HG02970 (cell line): ENCODE measurements around the gene SHISA4.
"Not testable (repeated sequence)": the region's sequence is repeated elsewhere in the genome, so short reads cannot be mapped to it uniquely, and the experiment has no call there.

Source experiments
- ATAC-seq: cut with Tn5 transposase; IDR thresholded peaks from one replicate; pipeline ENCODE4 v1.9.1; 2021; ENCODE audit warnings: mild to moderate bottlenecking, moderate library complexity, moderate number of reproducible peaks; ENCODE audit not compliant: unreplicated experiment, low FRiP score

Gene SHISA4

GRCh38 chr1:201895913-201896807, 7.5 kb downstream of the SHISA4 start:
- ATAC-seq = peak; percentile 64

GRCh38 chr1:201896951-201897391, 8.3 kb downstream of the SHISA4 start:
- ATAC-seq = no peak

- no peak for ATAC-seq
Observed at GRCh38 chr1:201898240-201898894, 9.7 kb downstream of the SHISA4 start.

DNA sequence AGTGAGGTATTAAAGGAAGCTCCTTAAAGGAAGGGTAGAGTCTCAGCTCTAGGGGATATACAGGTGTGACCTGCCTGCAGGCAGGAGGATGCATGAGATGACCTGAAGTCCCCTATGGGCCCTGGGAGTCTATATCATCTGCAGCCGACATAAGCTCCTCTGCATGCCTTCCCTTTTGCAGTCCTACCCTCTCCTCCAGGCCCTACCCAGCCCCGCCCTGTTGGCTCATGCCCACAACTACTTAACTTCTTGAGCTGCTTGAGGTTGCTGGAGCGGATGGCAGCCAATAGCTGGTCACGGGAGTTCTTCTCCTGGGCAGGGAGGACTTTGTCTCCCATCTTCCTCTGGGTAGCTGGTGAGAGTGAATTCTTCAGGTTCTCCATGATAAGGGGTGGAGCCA, 10.3 kb downstream of the SHISA4 start:
- ATAC-seq = no peak

GRCh38 chr1:201899683-201900429, 11.2 kb downstream of the SHISA4 start:
- no peak for ATAC-seq

- no peak for ATAC-seq
Observed at GRCh38 chr1:201900476-201900875, 11.8 kb downstream of the SHISA4 start.

DNA sequence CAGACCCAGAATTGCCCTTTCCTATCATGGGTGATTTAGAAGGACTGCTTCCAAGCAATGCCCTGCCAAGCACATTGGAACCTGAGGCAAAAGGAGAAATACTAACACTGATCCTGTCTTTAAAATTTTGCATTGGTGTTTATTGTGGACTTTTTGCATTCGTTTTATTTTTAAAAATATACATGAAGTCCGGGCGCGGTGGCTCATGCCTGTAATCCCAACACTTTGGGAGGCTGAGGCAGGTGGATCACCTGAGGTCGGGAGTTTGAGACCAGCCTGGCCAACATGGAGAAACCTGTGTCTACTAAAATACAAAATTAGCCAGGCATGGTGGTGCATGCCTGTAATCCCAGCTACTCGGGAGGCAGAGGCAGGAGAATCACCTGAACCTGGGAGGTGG, 12.3 kb downstream of the SHISA4 start:
- ATAC-seq = not testable (repeated sequence)

DNA sequence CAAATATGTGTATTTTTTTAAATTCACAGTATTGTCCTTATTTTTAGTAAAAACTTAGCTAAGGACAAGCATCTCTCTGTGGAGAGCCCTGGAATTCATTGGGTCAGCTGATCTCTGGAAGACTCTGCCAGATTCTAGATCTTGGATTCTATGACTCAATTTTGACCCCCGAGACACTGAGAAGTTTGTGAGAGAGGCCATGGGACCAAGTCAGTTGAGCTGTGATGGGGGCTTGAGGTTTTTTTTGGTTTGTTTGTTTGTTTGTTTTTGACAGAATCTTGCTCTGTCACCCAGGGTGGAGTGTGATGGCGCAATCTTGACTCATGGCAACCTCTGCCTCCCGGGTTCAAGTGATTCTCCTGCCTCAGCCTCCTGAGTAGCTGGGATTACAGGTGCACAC, 13.5 kb downstream of the SHISA4 start:
- ATAC-seq = no peak

GRCh38 chr1:201903135-201903534, 14.4 kb downstream of the SHISA4 start:
- ATAC-seq = no peak

DNA sequence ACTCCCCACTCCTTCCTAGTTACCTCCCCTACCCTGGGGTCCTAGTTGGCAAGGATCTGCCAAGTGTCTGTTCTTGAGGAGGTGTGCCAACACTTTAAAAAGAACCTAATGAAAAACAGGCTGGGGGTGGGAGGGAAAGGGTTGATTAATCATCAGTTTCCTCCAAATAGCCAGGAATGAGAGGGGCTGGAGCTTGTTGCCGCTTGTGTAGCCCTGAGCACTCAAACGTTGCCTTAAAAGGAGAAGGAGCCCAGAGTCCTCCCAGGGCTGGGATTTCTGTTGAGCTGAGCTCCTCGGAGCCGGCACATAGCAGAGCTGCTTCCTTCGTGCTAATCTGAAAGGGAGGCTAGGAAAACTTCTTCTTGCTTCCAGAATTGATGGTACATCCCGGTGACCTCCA, 15.9 kb downstream of the SHISA4 start:
- ATAC-seq = no peak

DNA sequence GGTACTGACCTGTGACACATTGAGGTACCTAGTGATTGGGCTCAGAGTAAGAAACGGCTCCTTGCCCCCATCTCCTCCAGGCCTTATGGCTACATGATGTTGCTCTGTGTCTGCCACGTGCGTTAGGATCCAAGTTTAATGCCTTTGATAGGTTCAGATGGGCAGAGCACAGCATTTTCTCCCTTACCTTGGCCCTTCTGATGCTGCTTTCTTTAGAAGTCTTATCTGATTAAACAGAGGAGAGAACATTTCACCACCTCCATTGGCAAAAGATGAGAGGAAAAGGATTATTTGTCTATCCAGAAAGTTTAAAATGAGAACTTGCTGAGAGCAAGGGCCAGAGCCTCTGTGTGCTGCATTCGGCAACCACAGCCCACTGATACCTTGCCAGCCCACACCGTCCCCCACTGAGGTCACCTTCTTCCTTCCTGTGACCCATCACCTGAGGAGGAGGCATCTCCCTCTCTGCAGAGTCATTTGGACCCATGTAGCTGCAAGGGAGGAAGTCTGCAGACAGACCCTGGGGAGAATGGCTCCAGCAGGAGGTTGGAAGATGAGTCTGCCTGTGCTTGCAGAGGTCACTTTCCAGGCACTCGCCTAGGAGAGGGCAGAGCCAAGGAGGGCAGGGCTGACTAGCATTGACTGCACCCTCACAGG, 16.7 kb downstream of the SHISA4 start:
- ATAC-seq = no peak

- ATAC-seq = no peak
Observed at GRCh38 chr1:201906336-201906735, 17.6 kb downstream of the SHISA4 start.

- ATAC-seq = no peak
Observed at GRCh38 chr1:201907621-201908020, 18.9 kb downstream of the SHISA4 start.

DNA sequence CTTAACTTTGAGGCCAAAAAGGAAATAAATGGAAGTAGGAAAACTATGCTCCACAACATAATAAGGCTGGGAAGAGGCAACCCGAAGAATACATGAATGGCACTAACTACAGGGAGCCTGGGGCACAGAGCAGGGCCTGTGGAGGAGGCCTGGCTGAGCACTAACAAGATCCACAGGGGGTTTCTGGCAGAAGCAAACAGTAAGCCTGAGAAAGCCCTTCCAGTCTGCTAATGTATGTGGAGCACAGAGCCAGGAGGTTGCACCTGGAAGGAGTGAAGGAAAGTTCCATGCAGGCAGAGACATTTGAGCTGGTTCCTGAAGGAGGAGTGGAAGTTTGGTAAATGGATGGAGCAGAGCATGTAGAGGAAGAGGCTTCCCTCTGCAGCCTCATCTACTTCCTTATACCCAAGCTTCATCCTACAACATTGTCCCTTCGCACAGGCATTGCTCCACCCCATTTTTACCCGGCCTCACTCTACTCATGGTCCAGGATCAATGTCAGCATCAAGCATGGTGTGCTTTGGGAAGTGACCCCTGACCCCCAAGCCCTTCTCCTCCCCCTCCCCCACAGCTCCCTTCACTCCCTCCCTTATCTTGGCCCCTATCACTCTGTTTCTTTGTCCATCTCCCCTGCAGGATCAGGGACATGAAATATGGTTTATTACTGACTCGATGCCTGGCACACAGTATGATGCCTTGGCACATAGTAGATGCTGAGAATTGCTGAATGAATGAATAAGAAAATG, 23.3 kb downstream of the SHISA4 start:
- no peak for ATAC-seq

- no peak for ATAC-seq
Observed at GRCh38 chr1:201912832-201913231, 24.1 kb downstream of the SHISA4 start.

- ATAC-seq = no peak
Observed at GRCh38 chr1:201914456-201915235, 25.9 kb downstream of the SHISA4 start.

- no peak for ATAC-seq
Observed at GRCh38 chr1:201916649-201917249, 28.1 kb downstream of the SHISA4 start.

DNA sequence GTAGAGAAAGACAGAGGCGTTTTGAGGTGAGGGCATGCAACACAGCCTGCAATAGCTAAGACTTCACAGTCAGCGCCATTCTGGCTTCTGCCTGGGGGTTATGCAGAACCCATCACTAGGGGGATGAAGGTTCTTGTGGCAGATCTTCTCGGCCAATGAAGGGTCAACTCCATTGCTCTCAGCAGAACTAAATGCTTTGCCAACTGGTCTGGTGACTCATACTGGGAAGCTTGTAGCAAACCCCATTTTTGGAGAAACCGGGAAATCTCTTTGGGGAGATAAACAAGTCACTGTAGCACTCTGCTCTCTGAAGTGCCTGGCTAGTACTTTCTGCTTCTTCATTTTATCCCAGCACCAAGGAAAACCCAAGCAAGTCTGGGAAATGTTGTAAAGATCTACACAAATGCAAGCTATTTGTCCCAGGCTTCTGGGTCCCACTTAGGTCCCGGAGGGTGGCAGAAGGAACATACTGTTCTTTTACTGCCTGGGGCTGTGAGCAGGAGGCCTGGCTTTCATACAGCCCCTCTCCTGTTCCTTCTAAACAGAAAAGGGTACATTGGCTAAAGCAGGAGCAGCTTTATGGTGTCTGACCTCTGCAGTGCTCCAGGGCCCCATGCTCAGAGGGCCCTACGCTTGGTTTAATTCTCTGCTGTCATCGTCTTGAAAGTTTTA, 28.8 kb downstream of the SHISA4 start:
- no peak for ATAC-seq
